Measurements from ENCODE around the gene FBXW2. TPM values are rescaled to one million over a fixed set of nuclear protein-coding genes. Genes with fewer than 3 reads are reported as not detected.

The FBXW2 gene
- polyA plus RNA-seq, 1 experiment, result 69.0 TPM

DNA sequence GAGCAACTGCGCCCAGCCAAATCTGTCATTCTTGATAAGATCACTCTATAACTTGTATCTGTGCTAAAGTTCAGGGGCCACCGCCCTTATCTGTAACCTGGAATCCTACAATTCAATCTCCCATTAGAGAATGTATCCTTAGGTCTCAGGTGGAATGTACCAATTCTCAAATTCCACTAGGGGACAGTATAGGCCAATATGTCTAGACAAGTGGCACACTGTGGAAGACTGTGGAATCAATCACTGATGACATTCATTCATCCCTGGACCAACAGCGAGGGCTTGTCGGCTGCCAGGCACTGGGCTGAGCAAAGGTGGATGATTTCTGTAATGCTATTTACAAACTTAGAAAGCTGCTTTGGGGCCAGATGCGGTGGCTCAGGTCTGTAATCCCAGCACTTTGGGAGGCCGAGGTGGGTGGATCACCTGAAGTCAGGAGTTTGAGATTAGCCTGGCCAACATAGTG lies 50.2 kb downstream of the FBXW2 start:
- ChIA-PET POLR2A (no interaction called here), CTCF (interaction anchor here (0.6 kb wide), 2 partner anchors 19 to 97 kb away, joined by 3 to 7 read pairs; no protein-coding TSS in a partner anchor)
- peak; percentile 60 for TF ChIP-seq CTCF (IDR thresholded peaks at IDR 0.05; ENCODE audit: low read depth, low read length)
- Histone ChIP-seq H3K4me3 (ENCODE audit: low read depth, low read length) (no peak overlapping the region), H3K27me3 (ENCODE audit: control insufficient read depth, insufficient read depth, low read length) (no peaks in the 10 kb centered on the region), H3K9me3 (ENCODE audit: control insufficient read depth, insufficient read depth, low read length) (peaks cover 6% of the 10 kb centered on the region; the same call in 1 of the 2 replicates), H3K27ac (ENCODE audit: low read depth, low read length) (no peak overlapping the region)
- no peak for DNase-seq (ENCODE audit: low read depth, low spot score)

DNA sequence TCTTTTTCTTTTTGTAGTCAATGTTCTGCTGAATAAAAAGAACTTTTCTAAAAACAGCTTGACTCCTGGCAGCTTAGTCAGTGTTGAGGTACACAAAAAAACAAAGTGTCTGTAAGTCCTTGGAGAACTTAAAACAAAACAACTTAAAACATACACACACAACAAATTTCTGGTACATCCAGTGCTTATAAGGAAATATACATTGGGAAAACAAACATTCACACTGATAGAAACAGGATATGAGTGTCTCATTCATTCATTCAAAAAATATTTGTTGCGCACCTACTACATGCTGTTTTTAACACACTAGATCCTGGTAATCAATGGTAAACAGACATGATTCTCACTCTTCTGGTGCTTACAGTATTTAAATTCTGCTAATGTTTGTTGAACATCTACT lies 51.5 kb downstream of the FBXW2 start:
- ChIA-PET POLR2A (interaction anchor here (0.7 kb wide), 1 partner anchor 26 kb away, joined by 3 read pairs; no protein-coding TSS in a partner anchor), CTCF (interaction anchor here (1.5 kb wide), 1 partner anchor 15 kb away, joined by 7 read pairs; no protein-coding TSS in a partner anchor)
- H3K9me3 ChIP-seq (ENCODE audit: control insufficient read depth, insufficient read depth, low read length), result peaks cover 6% of the 10 kb centered on the region; the same call in 1 of the 2 replicates
- no peak for TF ChIP-seq CTCF (IDR thresholded peaks at IDR 0.05; ENCODE audit: low read depth, low read length)
- no peak overlapping the region for H3K4me3 ChIP-seq (ENCODE audit: low read depth, low read length)
- H3K27me3 ChIP-seq (ENCODE audit: control insufficient read depth, insufficient read depth, low read length), result no peaks in the 10 kb centered on the region
- no peak overlapping the region for H3K27ac ChIP-seq (ENCODE audit: low read depth, low read length)
- no peak for DNase-seq (ENCODE audit: low read depth, low spot score)

DNA sequence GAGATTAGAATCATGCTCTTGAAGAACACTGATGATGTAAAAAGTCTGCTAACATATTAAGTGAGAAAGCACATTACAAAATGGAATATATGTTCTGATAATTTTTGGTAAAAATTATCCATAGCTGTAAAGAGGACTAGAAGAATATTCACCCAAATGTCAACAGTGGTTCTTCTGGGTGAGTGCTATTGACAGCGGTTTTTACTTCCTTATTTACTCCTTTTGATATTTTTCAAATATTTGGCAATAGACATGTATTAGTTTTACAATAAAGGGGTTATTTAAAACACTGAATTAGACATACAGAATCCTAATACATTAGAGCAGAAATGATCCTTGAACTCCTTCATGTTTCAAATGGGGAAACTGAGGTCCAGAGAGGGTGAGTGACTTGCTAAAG lies 52.0 kb downstream of the FBXW2 start:
- Histone ChIP-seq H3K9me3 (ENCODE audit: control insufficient read depth, insufficient read depth, low read length) (peaks cover 2% of the 10 kb centered on the region; the same call in 1 of the 2 replicates), H3K27me3 (ENCODE audit: control insufficient read depth, insufficient read depth, low read length) (no peaks in the 10 kb centered on the region), H3K4me3 (ENCODE audit: low read depth, low read length) (no peak overlapping the region), H3K27ac (ENCODE audit: low read depth, low read length) (no peak overlapping the region)
- TF ChIP-seq CTCF (IDR thresholded peaks at IDR 0.05; ENCODE audit: low read depth, low read length), result no peak
- POLR2A ChIA-PET, result interaction anchor here (0.7 kb wide), 1 partner anchor 26 kb away, joined by 3 read pairs; no protein-coding TSS in a partner anchor
- CTCF ChIA-PET, result interaction anchor here (1.1 to 1.5 kb wide), 2 partner anchors 10 to 15 kb away, joined by 4 to 7 read pairs; no protein-coding TSS in a partner anchor
- no peak for DNase-seq (ENCODE audit: low read depth, low spot score)

DNA sequence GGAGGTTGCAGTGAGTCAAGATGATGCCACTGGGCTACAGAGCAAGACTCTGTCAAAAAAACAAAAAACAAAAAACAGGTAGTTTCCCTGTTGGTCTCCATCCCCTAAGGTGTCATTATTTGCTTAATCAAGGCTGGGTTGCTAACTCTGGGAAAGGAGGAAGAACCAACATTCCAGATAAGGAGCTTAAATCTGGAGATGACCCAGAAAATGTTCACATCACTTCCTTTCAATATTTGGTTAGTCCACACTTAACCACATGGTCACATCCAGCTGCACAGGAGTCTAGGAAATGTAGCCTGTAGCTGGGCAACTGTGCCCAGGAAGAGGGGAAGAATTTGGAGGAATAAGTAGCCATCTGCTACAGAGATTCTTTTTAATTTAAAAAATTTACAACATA lies 53.1 kb downstream of the FBXW2 start:
- DNase-seq (ENCODE audit: low read depth, low spot score), result no peak
- Histone ChIP-seq H3K9me3 (ENCODE audit: control insufficient read depth, insufficient read depth, low read length) (no peaks in the 10 kb centered on the region), H3K4me3 (ENCODE audit: low read depth, low read length) (no peak overlapping the region), H3K27me3 (ENCODE audit: control insufficient read depth, insufficient read depth, low read length) (no peaks in the 10 kb centered on the region), H3K27ac (ENCODE audit: low read depth, low read length) (no peak overlapping the region)
- ChIA-PET POLR2A (no interaction called here), CTCF (interaction anchor here (1.1 to 1.5 kb wide), 2 partner anchors 9 to 16 kb away, joined by 4 to 7 read pairs; no protein-coding TSS in a partner anchor)
- no peak for TF ChIP-seq CTCF (IDR thresholded peaks at IDR 0.05; ENCODE audit: low read depth, low read length)

DNA sequence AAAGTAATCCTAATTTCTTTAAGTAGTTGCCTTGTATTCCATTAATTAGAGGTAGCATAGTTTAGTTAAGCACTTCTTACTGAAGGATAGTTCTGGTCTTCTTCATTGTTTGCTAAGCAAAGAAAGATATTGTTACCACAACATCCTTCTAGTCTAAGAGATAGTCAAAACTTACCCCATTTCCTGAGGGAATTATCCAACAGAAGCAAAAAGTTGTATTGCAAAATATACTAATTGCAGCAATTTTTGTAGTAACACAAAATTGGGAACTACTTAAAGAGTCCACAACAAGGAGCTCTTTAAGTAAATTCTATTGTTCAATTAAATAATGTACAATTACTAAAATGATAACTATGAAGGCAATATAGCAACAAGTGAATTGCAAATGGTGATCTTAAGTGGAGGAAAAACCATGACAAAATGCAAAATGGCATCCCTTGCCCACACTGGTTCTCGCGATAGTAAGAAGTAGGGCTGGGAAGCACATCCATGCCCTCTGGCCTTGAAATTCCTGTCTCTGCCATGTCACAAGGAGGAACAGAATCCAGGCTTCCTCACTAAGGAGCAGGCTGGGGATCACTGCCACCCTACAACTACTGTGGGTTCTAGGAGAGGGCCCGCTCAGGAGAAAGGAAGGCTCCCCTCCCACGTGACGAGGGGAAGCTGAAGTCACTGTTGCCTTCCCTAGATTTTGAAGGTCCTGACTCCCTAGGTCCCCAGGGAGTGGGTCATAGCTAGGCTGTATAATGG lies 55.6 kb downstream of the FBXW2 start:
- no peak overlapping the region for H3K27ac ChIP-seq (ENCODE audit: low read depth, low read length)
- POLR2A ChIA-PET, result no interaction called here
- H3K9me3 ChIP-seq (ENCODE audit: control insufficient read depth, insufficient read depth, low read length), result no peaks in the 10 kb centered on the region
- H3K4me3 ChIP-seq (ENCODE audit: low read depth, low read length), result no peak overlapping the region
- DNase-seq (ENCODE audit: low read depth, low spot score), result no peak
- no peaks in the 10 kb centered on the region for H3K27me3 ChIP-seq (ENCODE audit: control insufficient read depth, insufficient read depth, low read length)
- no peak for TF ChIP-seq CTCF (IDR thresholded peaks at IDR 0.05; ENCODE audit: low read depth, low read length)
- CTCF ChIA-PET, result no interaction called here

Measured in AG04450 (cell line).